GM19468 (cell line): ENCODE results near the gene DRD4.

Experiments used
- ATAC-seq: cut with Tn5 transposase; IDR thresholded peaks from one replicate; pipeline ENCODE4 v1.9.1; 2021; ENCODE audit warnings: mild to moderate bottlenecking, moderate library complexity, moderate number of reproducible peaks; ENCODE audit not compliant: unreplicated experiment; ENCODE audit errors: extremely low read depth

The DRD4 gene

DNA sequence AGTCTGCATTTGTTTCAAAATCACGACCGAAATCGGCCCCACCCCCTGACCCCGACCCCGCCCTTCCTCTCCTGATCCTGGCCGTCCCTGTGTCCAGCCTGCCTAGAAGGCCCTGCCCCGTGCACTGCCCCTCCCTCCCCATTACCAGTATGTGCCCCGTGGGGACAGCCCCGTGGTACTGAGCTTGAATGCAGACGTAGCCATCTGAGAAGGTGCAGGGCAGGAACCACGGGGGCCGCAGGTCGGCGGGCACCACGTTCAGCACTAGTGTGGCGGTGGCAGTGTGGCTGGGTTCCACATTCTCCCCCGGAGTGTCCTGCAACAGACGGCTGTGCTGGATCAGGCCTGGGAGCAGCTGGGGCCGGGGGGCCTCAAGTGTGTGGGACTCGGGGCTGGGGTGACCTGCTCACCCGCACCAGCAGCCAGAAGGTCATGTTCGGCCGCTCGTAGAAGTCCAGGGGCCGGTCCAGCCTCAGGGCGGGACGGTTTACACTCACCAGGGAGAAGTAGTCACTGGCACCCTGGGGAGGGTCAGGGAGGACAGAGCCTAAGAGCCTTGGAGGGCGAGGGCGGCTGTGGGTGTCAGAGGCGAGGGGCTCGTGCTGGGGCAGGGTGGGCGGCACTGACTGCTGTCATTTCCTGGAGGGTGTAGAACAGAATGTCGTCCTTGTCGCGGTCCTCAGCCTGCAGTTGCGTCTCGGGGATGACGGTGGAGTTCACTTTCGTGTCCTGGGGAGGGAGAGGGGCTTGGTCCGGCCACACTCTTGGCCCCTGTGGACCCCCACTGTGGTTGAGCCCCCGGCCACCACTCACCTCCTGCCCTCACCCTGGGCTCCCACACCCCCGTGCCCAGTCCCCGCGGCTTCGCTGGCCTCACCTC, 15.9 kb upstream of the DRD4 start:
- no peak for ATAC-seq

DNA sequence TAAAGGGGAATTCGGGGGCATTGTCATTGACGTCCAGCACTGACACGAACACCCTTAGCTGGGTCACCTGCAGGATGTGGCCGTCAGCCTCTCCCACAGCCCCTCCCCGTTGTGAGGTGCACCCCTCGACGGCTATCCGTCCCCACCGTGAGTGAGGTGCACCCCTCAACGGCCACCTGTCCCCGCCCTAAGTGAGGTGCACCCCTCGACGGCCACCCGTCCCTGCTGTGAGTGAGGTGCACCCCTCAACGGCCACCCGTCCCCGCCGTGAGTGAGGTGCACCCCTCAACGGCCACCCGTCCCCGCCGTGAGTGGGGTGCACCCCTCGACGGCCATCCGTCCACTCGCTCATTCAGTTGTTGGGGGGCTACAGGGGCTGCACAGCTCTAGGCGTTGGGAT, 15.2 kb upstream of the DRD4 start:
- no peak for ATAC-seq

DNA sequence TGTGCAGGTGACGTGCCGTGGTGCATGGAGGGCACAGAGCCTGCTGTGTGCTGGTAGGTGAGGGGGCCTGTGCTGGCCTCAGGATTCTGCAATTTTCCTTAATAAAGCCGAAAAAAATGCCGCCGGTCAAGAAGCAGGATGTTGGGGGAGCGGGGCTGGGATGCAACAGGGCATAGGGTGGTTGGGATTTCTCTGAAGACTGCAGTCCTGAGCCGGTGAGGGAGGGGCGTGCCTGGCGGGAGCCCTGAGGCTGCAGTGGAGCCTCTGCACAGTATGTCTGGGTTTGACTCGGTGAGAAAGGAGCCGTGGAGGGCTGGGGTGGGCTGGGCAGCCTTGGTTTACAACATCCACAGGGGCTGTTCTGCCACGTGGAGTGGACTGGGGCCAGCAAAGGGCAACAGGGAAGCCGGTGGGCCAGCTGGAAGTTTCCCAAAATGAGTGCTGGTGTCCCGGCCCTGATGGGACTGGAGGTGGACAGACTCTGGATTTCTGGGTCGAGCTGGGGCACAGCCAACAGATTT, 13.7 kb upstream of the DRD4 start:
- no peak for ATAC-seq

DNA sequence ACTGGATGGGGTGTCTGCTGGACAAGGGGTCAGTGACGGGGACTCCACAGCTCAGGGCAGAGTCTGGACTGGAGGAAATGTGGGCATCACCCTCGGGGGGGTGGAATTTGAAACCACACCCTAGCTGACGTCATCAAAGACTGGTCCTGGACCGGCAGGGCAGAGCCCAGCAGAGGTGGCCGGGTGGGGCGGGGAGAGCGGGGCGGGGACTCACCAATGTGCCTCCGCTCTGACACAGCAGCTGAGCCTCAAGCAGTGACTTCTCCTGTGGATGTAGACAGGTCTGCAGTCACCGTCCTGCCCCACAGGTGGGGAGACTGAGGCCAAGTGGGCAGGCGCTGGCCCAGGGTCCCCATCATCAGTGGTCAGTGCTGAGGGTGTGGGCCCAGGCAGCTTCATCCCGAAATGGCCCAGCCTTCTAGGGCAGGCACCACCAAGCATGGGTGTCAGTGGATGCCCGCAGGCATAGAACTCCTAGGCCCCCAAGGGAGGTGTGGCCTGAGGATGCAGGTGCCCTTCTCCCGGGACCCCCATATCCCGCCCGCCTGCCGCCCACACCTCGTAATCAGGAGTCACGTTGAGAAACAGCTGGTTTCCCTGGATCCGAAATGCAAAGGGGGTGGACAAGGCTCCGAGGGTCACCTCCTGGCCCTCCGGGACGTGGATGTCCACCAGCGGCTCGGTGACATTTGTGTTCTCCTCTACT, 12.9 kb upstream of the DRD4 start:
- ATAC-seq = no peak

DNA sequence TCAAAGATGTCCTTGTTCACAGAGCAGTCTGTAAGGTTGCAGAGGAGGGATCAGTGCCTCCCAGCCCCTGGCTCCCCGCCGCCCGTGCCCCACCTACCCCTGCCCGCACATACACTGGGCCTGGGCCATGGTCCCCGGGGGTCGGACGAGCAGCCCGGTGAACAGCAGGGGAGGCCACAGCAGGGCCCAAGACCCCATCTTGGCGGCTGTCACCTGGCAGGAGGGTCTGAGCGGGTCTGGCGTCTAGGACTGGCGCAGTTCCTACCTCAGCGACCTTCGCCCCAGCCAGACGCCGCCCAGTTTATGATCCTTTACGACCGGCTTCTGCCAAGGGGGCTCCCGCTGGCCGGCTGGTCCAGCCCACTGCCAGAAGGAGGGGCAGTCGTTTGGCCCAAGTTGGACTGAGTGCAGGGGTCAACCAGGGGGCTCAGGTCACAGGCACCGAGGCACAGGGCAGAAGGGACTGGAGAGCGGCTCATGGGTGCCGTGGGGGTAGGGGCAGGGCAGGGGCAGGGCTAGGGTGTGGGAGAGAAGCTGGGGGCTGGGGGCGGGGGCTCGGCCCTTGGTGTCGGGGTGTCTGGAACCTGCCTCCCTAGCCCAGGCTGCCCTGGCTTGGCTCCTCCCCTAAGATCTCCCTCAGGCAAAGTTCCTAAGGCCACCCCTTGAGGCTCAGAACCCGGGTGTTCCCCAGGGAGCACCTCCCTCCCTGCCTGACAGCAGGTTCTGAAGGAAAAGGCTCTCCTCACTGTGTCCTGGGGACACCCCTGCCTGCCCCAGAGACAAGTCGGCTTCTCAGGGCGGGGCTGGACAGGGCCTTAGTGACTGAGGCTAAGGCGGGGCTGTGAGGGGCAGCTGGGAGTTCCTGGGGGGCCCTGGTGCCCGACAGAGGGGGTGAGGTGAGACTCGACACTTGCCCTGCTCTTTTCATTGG, 12.1 kb upstream of the DRD4 start, which contains the start of gene CDHR5:
TSS of gene CDHR5 (minus strand) at position 251 of the 931 bp plus-strand sequence. CDS start at position 198, 53 bp downstream.
- ATAC-seq = no peak

DNA sequence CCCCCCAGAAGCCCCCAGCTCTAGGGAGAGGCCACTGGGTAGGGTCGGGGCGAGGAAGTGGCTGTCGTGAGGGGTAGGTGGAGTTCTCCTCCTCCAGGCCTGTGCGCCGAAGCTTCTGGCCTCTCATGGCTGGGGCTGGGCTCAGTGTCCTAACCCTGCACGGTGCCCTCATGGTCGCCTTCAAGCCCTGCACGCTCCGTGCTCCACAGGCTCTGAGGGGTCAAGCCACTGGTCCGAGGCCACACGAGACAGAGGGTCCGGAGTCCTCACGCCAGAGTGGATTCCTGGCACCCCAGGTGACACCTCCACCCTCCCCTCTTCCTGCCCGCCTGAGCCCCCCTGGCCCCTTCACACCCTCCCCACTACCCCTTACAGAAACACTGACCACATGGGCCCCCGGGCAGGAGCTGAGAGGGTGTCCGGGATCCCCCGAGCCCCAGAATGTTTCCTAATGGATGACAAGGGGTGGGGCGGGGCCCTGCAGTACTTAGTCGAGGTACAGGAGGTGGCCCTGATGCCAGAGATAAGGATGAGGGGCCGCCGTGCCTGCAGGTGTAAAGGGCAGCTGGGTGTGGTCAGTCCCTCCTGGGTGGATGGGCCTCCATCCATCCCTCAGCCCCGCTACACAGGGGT, 11.3 kb upstream of the DRD4 start:
- ATAC-seq = no peak

DNA sequence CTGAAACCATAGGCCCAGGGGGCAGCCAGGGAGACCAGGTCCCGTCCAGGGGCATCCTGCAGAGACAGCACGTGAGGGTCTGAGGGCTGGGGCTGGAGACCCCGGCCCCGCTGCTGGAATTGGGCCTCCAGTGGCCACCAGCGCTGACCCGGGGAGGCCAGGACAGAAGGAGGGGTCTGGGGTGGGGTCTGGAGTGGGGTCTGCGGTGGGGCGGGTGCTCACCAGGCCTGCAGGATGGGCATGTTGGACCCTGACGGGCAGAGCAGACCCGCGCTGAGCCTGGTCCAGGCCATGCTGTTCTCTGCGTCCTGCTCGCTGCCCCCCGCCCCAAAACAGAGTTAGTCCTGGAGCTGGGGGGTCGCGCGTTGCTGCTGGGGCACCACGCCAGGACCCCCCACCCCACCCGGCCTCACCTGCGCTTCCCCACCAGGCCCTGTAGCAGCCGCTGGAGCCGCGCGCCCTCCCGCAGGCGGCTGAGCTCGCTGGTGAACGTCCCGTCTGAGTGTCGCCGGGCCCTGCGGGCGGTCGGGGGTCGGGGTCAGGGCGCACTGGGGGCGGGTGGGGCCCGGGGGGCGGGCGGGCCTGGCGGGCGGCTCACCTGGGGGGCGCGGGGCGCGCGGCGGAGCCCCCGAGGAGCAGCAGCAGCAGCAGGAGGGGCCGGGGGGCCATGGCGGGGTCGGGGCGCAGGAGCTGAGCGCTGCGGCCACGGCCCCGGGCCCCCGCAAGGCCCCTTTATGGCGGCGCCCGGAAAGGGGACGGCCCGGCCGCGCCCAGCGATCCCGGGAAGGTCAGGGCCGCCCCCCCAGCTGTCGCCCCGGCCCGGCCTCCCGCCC, 10.4 kb upstream of the DRD4 start, which contains the start of gene SCT:
TSS of gene SCT (minus strand) at position 707 of the 833 bp plus-strand sequence. CDS start at position 669, 38 bp downstream.
- no peak for ATAC-seq

DNA sequence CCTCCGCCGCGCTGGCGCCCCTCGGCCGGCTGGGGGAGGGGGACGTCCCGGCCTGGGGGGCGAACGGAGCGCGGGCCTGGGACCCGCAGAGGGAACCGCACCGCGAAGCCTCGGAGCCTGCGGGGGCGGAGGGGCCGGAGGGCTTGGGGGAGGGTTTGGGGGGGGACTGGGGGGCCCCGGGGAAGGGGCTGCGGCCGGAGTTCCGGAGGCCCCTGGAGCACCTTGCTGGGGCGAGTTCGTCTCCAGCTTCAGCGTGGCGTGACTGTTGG, 9.8 kb upstream of the DRD4 start:
- no peak for ATAC-seq

DNA sequence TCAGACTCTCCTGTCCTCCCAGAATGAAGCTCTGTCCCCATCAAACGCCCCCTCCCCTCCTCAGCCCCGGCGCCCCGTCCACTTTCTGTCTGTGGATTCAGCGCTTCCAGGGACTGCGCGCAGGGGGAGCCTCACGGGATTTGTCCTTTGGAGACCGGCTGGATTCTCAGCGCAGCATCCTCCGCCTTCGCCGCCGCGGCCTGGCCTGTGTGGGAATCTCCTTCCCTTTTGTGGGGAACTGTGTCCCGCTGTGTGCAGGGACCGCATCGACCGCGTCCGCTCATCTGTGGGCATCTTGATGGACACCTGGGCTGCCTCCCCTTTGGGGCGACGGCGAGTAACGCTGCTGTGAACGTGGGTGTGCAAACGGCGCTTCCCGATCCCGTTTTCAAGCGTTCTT, 9.0 kb upstream of the DRD4 start:
- ATAC-seq = no peak

DNA sequence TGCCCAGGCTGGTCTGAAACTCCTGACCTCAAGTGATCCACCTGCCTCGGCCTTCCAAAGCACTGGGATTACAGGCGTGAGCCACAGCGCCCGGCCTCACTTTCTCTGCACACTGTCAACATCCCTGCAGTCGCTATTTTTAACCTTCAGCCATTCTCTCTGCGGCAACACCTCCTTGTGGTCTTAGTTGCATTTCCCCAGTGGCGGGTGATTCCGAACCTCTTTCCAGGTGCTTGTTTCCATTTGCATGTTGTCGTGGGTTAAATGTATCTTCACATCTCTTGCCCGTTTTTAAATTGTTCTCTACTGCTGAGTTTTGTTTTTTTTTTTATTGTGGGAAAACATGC, 7.9 kb upstream of the DRD4 start:
- ATAC-seq = no peak

DNA sequence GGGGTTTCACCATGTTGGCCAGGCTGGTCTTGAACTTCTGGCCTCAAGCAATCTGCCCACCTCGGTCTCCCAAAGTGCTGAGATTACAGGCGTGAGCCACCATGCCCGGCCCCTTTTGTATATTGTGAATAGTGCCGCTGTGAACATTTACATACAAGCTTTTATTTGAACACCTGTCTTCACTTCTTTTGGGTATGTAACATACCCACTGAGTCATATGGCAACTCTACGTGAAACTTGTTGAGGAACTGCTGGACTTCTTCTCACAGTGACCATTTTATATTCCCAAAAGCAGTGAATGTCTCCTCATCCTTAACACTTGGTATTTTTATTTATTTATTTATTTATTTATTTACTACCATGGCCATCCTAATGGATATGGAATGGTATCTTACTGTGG, 6.2 kb upstream of the DRD4 start:
- no peak for ATAC-seq

DNA sequence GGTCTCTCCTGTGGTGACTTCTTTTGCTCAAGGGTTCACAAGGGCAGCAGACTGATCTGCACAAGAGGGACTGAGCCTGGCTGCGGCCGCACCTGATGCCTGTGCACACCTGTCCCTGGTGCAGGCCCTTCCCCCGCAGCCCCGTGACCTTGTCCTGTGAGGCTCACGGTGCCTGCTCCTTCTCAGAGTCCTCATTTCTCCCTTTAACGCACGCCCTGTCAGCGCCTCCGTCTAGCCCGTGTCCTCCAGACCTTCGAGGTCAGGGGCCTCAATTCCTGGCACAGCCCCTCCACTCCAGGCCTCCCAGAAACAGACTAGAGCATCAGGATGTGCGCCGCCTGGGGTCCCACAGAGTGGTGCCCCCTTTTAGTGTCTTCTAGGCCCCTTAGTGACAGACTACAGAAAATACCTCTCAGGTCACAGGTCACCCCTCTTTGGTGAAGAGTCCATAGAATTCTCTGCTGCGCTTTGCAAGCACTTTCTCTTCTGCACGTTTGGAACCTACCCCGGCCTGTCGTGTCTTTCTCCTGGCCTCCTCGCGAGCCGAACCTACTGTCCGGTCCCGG, 1.0 kb upstream of the DRD4 start:
- ATAC-seq = no peak

DNA sequence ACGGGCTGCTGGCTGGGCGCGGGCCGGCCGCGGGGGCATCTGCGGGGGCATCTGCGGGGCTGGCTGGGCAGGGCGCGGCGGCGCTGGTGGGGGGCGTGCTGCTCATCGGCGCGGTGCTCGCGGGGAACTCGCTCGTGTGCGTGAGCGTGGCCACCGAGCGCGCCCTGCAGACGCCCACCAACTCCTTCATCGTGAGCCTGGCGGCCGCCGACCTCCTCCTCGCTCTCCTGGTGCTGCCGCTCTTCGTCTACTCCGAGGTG, 194 bp downstream of the DRD4 start:
- ATAC-seq = no peak

DNA sequence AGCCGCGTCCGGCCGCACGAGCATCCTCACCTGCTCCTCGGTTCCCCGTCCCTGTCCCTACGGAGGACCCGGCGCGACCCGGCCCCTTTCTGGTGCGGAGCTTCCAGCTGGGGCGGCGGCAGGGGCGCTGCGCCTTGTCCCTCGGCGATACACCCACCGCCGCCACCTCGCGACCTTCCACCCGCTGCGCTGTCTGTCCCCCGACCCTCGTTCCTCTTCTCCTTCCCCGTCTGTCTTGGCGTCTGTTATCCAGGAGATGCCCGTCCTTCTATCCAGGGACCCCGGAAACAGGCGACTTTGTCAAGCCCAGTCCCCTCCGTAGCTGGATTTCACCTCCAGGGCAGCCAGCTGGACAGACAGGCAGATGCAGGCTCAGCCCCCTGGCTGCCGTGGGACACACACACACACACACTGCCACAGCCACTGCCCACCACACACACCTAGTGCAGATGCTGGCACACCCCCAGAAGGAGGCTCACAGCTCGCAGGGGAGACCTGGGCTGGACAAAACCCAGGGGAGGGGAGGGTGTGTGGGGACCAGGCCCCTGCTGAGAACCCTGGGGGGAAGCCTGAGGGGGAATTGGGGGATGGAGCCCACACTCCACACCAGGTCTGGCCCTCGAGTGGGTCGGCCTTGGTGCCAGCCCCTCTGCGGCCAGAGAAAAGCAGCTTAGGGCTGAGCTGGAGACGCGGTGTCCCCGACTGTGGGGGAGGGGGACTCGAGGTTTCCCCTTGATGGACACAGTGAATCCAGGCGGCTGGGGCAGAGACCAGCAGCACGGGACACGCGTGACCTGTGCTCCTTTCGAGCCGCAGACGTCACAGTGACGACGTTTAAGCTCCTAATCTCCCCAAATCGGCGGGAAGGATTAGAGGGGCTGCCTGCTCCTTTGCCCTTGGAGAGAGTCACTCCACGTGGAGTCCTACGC, 788 bp downstream of the DRD4 start:
- ATAC-seq = no peak

DNA sequence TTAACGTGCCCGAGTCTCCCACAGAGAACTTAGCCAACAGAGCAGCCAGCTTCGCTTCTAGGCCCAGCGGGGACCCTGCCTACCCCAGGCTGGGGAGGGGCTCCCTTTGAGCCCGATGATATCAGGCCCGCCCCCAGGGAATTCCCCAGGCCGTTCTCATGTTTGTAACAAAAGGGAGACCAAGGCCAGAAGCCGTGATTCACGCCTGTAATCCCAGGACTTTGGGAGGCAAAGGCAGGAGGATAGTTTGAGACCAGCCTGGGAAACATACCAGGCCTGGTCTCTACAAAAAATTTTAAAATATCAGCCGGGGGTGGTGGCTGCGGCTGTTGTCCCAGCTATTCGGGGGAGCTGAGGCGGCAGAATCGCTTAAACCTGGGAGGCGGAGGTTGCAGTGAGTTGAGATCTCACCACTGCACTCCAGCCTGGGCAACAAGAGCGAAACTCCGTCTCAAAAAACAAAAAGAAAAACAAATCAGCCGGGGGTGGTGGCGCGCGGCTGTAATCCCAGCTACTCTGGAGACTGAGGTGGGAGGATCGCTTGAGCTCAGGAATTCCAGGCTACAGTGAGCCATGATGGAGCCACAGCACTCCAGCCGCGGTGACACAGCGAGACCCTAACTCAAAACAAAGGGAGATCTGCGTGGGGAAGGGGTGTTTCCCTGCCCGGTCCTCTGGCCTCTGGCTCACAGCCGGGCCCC, 1.7 kb downstream of the DRD4 start:
- no peak for ATAC-seq

DNA sequence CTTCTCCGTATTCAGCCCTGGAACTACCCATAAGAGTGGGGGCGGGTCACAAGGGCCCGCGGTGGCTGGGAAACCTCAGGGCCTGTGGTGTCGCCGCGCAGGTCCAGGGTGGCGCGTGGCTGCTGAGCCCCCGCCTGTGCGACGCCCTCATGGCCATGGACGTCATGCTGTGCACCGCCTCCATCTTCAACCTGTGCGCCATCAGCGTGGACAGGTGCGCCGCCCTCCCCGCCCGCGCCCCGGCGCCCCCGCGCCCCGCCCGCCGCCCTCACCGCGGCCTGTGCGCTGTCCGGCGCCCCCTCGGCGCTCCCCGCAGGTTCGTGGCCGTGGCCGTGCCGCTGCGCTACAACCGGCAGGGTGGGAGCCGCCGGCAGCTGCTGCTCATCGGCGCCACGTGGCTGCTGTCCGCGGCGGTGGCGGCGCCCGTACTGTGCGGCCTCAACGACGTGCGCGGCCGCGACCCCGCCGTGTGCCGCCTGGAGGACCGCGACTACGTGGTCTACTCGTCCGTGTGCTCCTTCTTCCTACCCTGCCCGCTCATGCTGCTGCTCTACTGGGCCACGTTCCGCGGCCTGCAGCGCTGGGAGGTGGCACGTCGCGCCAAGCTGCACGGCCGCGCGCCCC, 2.4 kb downstream of the DRD4 start:
- ATAC-seq = no peak
